GM21381 (cell line): ENCODE results near the gene HEATR9.
A peak's percentile ranks its signal among the peaks of the same experiment; 100 is the strongest.

Source experiments
- ATAC-seq: cut with Tn5 transposase; IDR thresholded peaks from one replicate; pipeline ENCODE4 v1.9.1; 2021; ENCODE audit warnings: mild to moderate bottlenecking, moderate library complexity; ENCODE audit not compliant: unreplicated experiment

Gene HEATR9

GRCh38 chr17:35809855-35810461, 58.7 kb downstream of the HEATR9 start:
- ATAC-seq, result no peak

- ATAC-seq, result peak; percentile 91
These were observed 59.5 kb downstream of the HEATR9 start, which contains the start of gene TAF15 for GRCh38 chr17:35808962-35809854. Gene TAF15, plus strand, starts transcription at chr17:35809484. Its CDS starts 86 bp downstream, at chr17:35809570.

- ATAC-seq, result no peak
These were observed 60.3 kb downstream of the HEATR9 start for GRCh38 chr17:35808240-35808961.

GRCh38 chr17:35807371-35808144, 61.1 kb downstream of the HEATR9 start:
- no peak for ATAC-seq
